Activated T-cell treated with anti-CD3 and anti-CD28 coated beads, Interleukin-2, amount 50 U/mL, for 1 hour (primary cell): Measurements from ENCODE around the gene ZNF648.
"Not testable (repeated sequence)": the region's sequence is repeated elsewhere in the genome, so short reads cannot be mapped to it uniquely, and the experiment has no call there.

Source experiments
- DNase-seq: peaks from one replicate; pipeline ENCODE4 v3.0.0-alpha.2; 2020

The ZNF648 gene

GRCh38 chr1:182066934-182067333, 5.4 kb upstream of the ZNF648 start:
- DNase-seq = no peak

- DNase-seq = no peak
These were observed 3.8 kb upstream of the ZNF648 start for GRCh38 chr1:182065126-182065845.

- no peak for DNase-seq
These were observed 3.1 kb upstream of the ZNF648 start for GRCh38 chr1:182064611-182065010.

- DNase-seq = no peak
These were observed 711 bp upstream of the ZNF648 start for GRCh38 chr1:182062223-182062622.

- DNase-seq = no peak
These were observed 635 bp downstream of the ZNF648 start for GRCh38 chr1:182060877-182061276.

- no peak for DNase-seq
These were observed 1.6 kb downstream of the ZNF648 start for GRCh38 chr1:182059936-182060335.

GRCh38 chr1:182056601-182057366, 4.7 kb downstream of the ZNF648 start:
- no peak for DNase-seq

GRCh38 chr1:182054698-182055326, 6.7 kb downstream of the ZNF648 start:
- no peak for DNase-seq

- no peak for DNase-seq
These were observed 9.2 kb downstream of the ZNF648 start for GRCh38 chr1:182052355-182052754.

- DNase-seq = no peak
These were observed 9.6 kb downstream of the ZNF648 start for GRCh38 chr1:182051938-182052337.

- no peak for DNase-seq
These were observed 10.7 kb downstream of the ZNF648 start for GRCh38 chr1:182050481-182051448.

GRCh38 chr1:182048562-182048961, 12.9 kb downstream of the ZNF648 start:
- no peak for DNase-seq

GRCh38 chr1:182046763-182047162, 14.7 kb downstream of the ZNF648 start:
- DNase-seq = no peak

- not testable (repeated sequence) for DNase-seq
These were observed 16.0 kb downstream of the ZNF648 start for GRCh38 chr1:182045481-182045880.

- no peak for DNase-seq
These were observed 19.9 kb downstream of the ZNF648 start for GRCh38 chr1:182041615-182042014.

GRCh38 chr1:182038220-182038619, 23.3 kb downstream of the ZNF648 start:
- no peak for DNase-seq

GRCh38 chr1:182035097-182035770, 26.3 kb downstream of the ZNF648 start:
- no peak for DNase-seq

GRCh38 chr1:182032251-182032650, 29.3 kb downstream of the ZNF648 start:
- no peak for DNase-seq

GRCh38 chr1:182029379-182030331, 31.9 kb downstream of the ZNF648 start:
- DNase-seq = peak; percentile 99

GRCh38 chr1:182029002-182029378, 32.5 kb downstream of the ZNF648 start:
- no peak for DNase-seq

- DNase-seq = no peak
These were observed 46.2 kb downstream of the ZNF648 start for GRCh38 chr1:182015360-182015759.
